ENCODE data around the gene KMT2B. TPM values are rescaled to one million over a fixed set of nuclear protein-coding genes. Genes with fewer than 3 reads are reported as not detected.

Gene KMT2B
- total RNA-seq, 1 donor from 2014 or later: 25.5 TPM

- H3K4me1 ChIP-seq: no peaks in the 10 kb centered on the region
- intact Hi-C loops (cut with DNase I): no loop called here
- H3K4me3 ChIP-seq: no peak overlapping the region
- DNase-seq (ENCODE audit: low spot score in 2 of 2): no peak
- no peaks in the 10 kb centered on the region for H3K27me3 ChIP-seq
- H3K36me3 ChIP-seq: peaks cover 70 to 89% of the 10 kb centered on the region in 2 donors
- TF ChIP-seq, protein P1, sequence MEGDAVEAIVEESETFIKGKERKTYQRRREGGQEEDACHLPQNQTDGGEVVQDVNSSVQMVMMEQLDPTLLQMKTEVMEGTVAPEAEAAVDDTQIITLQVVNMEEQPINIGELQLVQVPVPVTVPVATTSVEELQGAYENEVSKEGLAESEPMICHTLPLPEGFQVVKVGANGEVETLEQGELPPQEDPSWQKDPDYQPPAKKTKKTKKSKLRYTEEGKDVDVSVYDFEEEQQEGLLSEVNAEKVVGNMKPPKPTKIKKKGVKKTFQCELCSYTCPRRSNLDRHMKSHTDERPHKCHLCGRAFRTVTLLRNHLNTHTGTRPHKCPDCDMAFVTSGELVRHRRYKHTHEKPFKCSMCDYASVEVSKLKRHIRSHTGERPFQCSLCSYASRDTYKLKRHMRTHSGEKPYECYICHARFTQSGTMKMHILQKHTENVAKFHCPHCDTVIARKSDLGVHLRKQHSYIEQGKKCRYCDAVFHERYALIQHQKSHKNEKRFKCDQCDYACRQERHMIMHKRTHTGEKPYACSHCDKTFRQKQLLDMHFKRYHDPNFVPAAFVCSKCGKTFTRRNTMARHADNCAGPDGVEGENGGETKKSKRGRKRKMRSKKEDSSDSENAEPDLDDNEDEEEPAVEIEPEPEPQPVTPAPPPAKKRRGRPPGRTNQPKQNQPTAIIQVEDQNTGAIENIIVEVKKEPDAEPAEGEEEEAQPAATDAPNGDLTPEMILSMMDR (IDR thresholded peaks at IDR 0.05): no peak
- H3K9me3 ChIP-seq: no peaks in the 10 kb centered on the region
- no peak overlapping the region for H3K27ac ChIP-seq
Measured at GRCh38 chr19:35734273-35734672, 16.5 kb downstream of the KMT2B start.

DNA sequence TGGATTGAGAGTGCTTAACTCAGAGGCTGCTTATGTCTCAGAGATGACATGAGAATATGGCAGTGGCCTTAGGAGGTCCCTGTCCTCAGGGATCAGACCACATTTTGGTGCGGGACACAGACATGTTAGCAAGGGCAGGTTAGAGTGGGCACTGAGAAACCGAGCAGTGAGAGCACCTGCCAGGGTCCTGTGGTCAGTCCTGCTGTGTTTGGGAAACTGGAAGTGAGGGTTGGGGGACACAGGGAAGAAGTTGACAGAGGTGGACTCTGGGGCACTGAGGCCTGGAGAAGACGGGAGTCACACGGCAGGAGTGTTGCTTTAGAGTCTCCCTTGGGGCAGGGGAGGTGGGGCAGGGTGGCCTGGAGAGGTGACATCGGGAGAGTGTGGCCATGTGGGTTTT, 17.1 kb downstream of the KMT2B start:
- peaks cover 64 to 83% of the 10 kb centered on the region in 2 donors for H3K36me3 ChIP-seq
- DNase-seq (ENCODE audit: low spot score in 2 of 2): no peak
- no peak overlapping the region for H3K27ac ChIP-seq
- TF ChIP-seq, protein P1 (IDR thresholded peaks at IDR 0.05): no peak
- peaks cover 3 to 4% of the 10 kb centered on the region in 2 donors for H3K4me1 ChIP-seq
- H3K4me3 ChIP-seq: no peak overlapping the region
- H3K9me3 ChIP-seq: no peaks in the 10 kb centered on the region
- H3K27me3 ChIP-seq: no peaks in the 10 kb centered on the region
- intact Hi-C loops (cut with DNase I): no loop called here

DNA sequence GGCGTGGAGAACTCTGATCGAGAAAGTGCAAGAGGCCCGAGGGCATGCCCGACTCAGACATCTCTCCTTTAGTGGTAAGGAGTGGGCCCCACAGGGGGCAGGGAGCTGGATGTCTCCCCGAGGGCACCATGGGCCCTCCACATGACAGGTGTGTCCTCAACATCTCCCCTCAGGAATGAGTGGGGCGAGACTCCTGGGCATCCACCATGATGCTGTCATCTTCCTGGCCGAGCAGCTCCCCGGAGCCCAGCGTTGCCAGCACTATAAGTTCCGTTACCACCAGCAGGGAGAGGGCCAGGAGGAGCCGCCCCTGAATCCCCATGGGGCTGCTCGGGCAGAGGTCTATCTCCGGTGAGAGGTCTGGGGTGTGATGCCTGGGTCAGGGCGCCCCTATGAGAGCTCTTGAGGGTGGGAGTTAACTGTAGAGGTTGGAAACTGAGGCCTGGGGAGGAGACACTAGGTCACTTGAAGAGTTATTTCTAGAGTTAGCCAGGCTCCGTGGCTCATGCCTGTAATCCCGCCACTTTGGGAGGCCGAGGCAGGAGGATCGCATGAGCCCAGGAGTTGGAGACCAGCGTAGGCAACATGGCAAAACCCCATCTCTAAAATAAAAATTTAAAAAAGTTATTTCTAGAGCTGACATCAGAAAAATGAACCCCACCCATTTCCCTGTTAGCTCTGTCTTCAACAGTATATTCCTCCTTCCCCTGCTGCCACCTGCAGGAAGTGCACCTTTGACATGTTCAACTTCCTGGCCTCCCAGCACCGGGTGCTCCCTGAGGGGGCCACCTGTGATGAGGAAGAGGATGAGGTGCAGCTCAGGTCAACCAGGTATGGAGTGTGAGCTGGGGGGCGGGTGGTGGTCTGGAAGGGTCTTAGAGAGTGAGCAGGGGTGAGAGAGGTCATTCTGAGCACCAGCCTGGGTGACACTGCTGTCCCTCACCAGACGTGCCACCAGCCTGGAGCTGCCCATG, 19.4 kb downstream of the KMT2B start:
- Histone ChIP-seq H3K4me1 (peaks cover 5 to 12% of the 10 kb centered on the region in 2 donors), H3K4me3 (no peak overlapping the region), H3K36me3 (peaks cover 40 to 60% of the 10 kb centered on the region in 2 donors), H3K27ac (no peak overlapping the region), H3K27me3 (no peaks in the 10 kb centered on the region), H3K9me3 (no peaks in the 10 kb centered on the region)
- TF ChIP-seq, protein P1 (IDR thresholded peaks at IDR 0.05): no peak
- intact Hi-C loops (cut with DNase I): no loop called here
- no peak for DNase-seq (ENCODE audit: low spot score in 2 of 2)

- TF ChIP-seq, protein P1 (IDR thresholded peaks at IDR 0.05): no peak
- no peak for DNase-seq (ENCODE audit: low spot score in 2 of 2)
- Histone ChIP-seq H3K4me1 (peaks cover 5 to 12% of the 10 kb centered on the region in 2 donors), H3K27ac (no peak overlapping the region), H3K9me3 (no peaks in the 10 kb centered on the region), H3K36me3 (peaks cover 34 to 51% of the 10 kb centered on the region in 2 donors), H3K27me3 (no peaks in the 10 kb centered on the region), H3K4me3 (no peak overlapping the region)
- intact Hi-C loops (cut with DNase I): no loop called here
Measured at GRCh38 chr19:35738021-35738886, 20.5 kb downstream of the KMT2B start.

GRCh38 chr19:35738887-35739229, 21.1 kb downstream of the KMT2B start:
- no peak for DNase-seq (ENCODE audit: low spot score in 2 of 2)
- peaks cover 28 to 45% of the 10 kb centered on the region in 2 donors for H3K36me3 ChIP-seq
- no peaks in the 10 kb centered on the region for H3K9me3 ChIP-seq
- H3K4me3 ChIP-seq: no peak overlapping the region
- H3K27ac ChIP-seq: peak overlapping the region in 1 of 2 donors; percentile 78
- intact Hi-C loops (cut with DNase I): no loop called here
- TF ChIP-seq, protein P1 (IDR thresholded peaks at IDR 0.05): no peak
- H3K4me1 ChIP-seq: peaks cover 5 to 12% of the 10 kb centered on the region in 2 donors
- H3K27me3 ChIP-seq: no peaks in the 10 kb centered on the region

Data from ascending aorta (tissue), 2 donors.